Activated CD4-positive, alpha-beta memory T cell treated with anti-CD3 and anti-CD28 coated beads for 36 hours (primary cell): Measurements from ENCODE around the gene ZFTA. TPM values are rescaled to one million over a fixed set of nuclear protein-coding genes. Genes with fewer than 3 reads are reported as not detected.

Source experiments
- CTCF ChIA-PET: fragments of 350-600 bp; sonication (Branson Sonifier 250); formaldehyde crosslinking; loops from one replicate; lab custom pipeline; 2021; ENCODE audit warnings: antibody characterized with exemption, inconsistent platforms; lab: Charles Lee
- POLR2A ChIA-PET: fragments of 350-600 bp; sonication (Branson Sonifier 250); formaldehyde crosslinking; loops from one replicate; lab custom pipeline; 2021; ENCODE audit warnings: antibody characterized with exemption; lab: Charles Lee
- DNase-seq: peaks from one replicate; pipeline ENCODE4 v3.0.0-alpha.2; 2020
- H3K27ac Mint-ChIP-seq: one replicate; pipeline ENCODE4 v1.8.0; 2021; ENCODE audit warnings: mixed read lengths
- H3K27me3 Mint-ChIP-seq: one replicate; pipeline ENCODE4 v1.8.0; 2021; ENCODE audit warnings: mixed read lengths
- H3K36me3 Mint-ChIP-seq: one replicate; pipeline ENCODE4 v1.8.0; 2021; ENCODE audit warnings: mixed read lengths
- H3K4me1 Mint-ChIP-seq: one replicate; pipeline ENCODE4 v1.8.0; 2021; ENCODE audit warnings: low read depth, mixed read lengths
- H3K4me3 Mint-ChIP-seq: one replicate; pipeline ENCODE4 v1.8.0; 2021; ENCODE audit warnings: mild to moderate bottlenecking, mixed read lengths
- H3K9me3 Mint-ChIP-seq: one replicate; pipeline ENCODE4 v1.8.0; 2021; ENCODE audit warnings: mixed read lengths
- intact Hi-C: fragments of 100-400 bp; cut with micrococcal nuclease; formaldehyde crosslinking; loops from one replicate; pipeline ENCODE4 v1.15.1; 2023
- total RNA-seq, 2 experiments: library from RNA; stranded (reverse); gene quantifications; one replicate each; pipeline ENCODE4 v1.2.3, GENCODE V29; 2021

ZFTA gene
- total RNA-seq, 2 experiments from 2014 or later, result 1.3 to 1.5 TPM

DNA sequence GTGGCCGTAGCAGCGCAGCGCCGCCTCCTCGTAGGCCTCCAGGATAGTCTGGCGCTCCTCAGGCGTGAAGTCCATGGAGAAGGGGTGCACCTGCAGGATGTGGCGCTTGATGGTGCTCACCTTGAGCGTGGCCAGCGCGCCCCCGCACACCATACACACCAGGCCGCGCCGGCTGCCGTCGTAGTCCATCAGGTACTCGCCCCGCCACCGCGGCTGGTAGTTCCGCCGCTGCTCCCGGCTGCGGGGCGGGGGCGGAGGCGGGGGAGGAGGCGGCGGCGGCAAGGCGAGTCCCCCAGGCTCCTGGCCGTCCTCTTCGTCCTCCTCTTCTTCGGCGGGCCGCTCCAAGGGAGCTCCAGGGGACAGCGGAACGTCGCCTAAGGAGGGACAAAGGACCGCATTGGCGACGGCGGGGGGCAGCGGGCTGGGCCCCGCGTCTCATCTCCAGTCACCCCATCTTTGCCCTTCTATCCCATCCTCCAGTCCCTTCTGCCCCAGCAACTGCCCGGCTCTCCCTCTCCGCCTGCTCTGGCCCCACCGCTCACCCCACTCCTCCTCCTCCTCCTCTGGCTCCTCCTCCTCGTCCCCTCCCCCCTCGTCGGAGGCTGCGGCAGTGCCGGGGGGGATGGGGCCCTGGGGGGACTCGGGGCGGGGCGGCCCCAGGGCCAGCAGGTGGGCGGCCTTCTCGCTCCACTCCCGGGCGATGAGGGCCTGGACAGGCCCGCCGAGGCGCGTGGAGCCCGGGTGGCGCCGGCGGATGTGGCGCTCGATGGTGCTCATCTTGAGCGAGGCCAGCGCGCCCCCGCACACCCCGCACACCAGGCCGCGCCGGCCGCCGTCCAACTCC, 4.9 kb downstream of the ZFTA start:
- Mint-ChIP-seq H3K27ac (no peak overlapping the region), H3K9me3 (no peaks in the 10 kb centered on the region), H3K27me3 (no peaks in the 10 kb centered on the region), H3K4me3 (no peak overlapping the region), H3K36me3 (no peaks in the 10 kb centered on the region), H3K4me1 (peaks cover 3% of the 10 kb centered on the region)
- DNase-seq, result no peak
- POLR2A ChIA-PET, result no interaction called here
- intact Hi-C loops, result loop anchor here (10.0 kb wide), 1 partner anchor 121 kb away; no protein-coding TSS in a partner anchor
- CTCF ChIA-PET, result interaction anchor here (1.0 kb wide), 1 partner anchor 26 kb away, joined by 4 read pairs; no protein-coding TSS in a partner anchor

DNA sequence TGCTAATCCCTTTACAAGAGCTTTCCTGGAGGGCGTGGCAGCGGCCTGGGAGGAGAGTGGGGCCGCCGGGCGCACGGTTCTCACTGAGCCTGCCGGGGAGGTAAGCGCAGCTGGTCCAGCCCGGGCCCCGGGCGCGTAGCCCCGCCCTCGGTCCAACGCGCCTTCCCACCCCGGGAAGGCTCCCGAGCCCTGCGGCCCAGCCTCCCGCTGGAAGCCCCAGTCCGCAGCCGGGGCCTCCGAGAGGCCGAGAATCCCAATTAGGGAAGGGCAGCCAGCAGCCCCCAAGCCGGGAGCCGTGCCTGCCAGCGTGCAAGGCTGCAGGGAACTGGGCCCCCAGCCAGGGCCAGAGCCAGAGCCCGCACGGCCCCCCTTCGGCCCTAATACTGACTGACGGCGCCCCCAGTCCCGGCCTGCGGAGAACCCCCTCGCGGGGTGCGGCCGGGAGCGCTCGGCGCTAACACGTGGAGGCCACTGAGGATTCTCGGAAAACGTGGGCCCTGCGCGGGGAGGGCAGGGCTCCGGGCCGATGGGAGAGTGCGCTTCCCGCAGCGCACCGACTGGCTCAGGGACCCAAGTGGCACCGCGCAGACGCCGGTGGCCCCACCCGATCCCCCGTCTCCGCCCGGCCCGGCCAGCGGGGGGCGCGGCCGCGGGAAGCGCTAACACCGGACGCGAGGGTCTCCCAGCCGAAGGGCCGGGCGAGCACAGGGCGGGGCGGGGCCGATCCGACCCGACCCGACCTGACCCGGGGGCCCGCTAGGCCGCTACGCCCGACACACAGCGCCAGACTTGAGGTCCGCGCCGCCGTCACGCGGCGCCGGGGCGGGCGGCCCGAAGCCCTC, 5.7 kb downstream of the ZFTA start:
- no peaks in the 10 kb centered on the region for H3K9me3 Mint-ChIP-seq
- H3K27ac Mint-ChIP-seq, result no peak overlapping the region
- no peaks in the 10 kb centered on the region for H3K27me3 Mint-ChIP-seq
- peaks cover 3% of the 10 kb centered on the region for H3K4me1 Mint-ChIP-seq
- H3K4me3 Mint-ChIP-seq, result no peak overlapping the region
- H3K36me3 Mint-ChIP-seq, result no peaks in the 10 kb centered on the region
- ChIA-PET CTCF (no interaction called here), POLR2A (no interaction called here)
- DNase-seq, result no peak
- intact Hi-C loops, result loop anchor here (10.0 kb wide), 1 partner anchor 122 kb away; no protein-coding TSS in a partner anchor

DNA sequence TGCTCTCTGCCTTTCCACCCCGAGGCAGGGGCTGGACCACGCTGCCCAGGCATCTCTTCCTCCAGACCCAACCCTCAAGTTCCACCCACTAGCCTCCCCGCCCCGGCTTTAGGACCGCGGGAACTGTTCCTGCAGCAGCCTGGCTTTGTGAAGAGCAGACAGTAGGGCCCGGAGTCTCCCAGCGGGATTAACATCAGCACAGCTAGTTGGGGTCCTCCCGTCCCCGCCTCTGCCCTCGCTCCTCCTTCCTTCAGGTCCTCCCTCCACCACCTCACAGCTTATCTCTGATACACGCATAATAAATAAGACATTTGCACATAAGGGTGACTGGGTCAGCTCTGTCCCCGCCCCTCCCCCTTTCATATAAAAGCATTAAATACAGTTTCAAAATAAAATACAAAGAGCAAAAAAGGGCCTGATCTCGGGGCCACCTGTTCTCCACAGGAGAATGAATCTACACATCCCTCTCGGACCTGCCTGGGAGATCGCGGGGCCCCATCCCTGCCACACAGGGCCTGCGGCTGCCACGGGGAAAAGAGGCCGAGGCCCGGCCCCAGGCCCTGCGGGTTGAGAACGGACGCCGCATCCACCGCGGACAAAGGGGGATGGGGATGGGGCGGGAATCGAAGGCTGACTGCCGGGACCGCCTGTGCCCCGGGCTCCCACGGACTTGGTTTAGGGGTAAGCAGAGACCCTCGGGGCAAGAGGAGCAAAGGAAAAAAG, 6.5 kb downstream of the ZFTA start:
- Mint-ChIP-seq H3K27ac (no peak overlapping the region), H3K36me3 (no peaks in the 10 kb centered on the region), H3K4me1 (no peaks in the 10 kb centered on the region), H3K27me3 (no peaks in the 10 kb centered on the region), H3K9me3 (no peaks in the 10 kb centered on the region), H3K4me3 (no peak overlapping the region)
- intact Hi-C loops, result loop anchor here (10.0 kb wide), 1 partner anchor 123 kb away; no protein-coding TSS in a partner anchor
- no peak for DNase-seq
- POLR2A ChIA-PET, result no interaction called here
- CTCF ChIA-PET, result no interaction called here

DNA sequence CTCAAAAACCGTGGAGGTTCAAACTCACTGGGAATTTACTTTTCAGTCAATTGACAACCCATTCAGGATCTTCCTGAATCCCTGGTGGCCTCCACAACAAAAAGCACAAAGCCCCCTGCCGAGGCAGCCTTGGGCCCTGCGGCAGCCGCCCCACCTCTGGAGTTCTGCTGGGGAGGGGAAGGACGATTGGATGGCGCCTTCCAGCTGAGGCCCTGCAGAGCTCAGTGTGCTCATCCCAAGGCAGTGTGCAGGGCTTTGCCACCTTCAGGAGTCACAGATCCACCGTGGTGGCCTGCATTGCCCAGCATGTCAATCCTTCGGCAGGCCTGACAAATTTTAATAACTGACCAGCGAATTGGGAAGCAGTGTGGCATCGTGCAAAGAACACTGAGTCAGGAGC, 7.4 kb downstream of the ZFTA start:
- ChIA-PET POLR2A (no interaction called here), CTCF (interaction anchor here (0.9 to 1.1 kb wide), 2 partner anchors 79 to 126 kb away, joined by 3 read pairs; partner anchors contain the start of gene RTN3)
- intact Hi-C loops, result loop anchor here (10.0 kb wide), 1 partner anchor 124 kb away; no protein-coding TSS in a partner anchor
- Mint-ChIP-seq H3K4me3 (no peak overlapping the region), H3K36me3 (peaks cover 2% of the 10 kb centered on the region), H3K27ac (no peak overlapping the region), H3K27me3 (no peaks in the 10 kb centered on the region), H3K4me1 (no peaks in the 10 kb centered on the region), H3K9me3 (no peaks in the 10 kb centered on the region)
- DNase-seq, result no peak

DNA sequence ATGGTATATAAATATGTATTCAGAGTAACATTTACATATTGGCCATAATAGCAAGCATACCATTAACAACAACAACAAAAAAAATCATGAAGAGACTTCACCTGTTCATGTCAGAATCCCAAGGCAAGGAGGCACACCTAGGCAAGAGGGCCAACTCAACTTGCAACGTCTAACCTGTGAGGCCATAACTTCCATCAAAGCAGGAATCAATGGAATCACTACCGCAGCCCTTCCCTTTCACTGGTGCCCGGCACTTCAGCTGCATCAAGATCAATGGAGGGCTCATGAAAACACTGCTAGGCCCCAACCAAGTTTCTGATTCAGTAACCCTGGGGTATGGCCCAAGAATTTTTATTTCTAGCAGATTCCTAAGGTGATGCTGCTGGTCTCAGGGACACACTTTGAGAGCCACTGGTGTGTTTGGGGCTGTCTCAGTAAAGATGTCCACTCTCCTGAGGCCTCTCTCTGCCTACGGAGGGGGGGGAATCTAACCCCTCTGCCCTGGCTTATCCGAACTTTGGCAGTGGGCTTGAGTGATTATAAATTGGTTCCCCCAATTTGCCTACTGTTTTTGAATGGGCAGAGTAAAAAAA, 8.0 kb downstream of the ZFTA start:
- H3K27ac Mint-ChIP-seq, result no peak overlapping the region
- H3K4me3 Mint-ChIP-seq, result no peak overlapping the region
- H3K27me3 Mint-ChIP-seq, result no peaks in the 10 kb centered on the region
- ChIA-PET POLR2A (no interaction called here), CTCF (interaction anchor here (0.9 to 1.1 kb wide), 2 partner anchors 79 to 125 kb away, joined by 3 read pairs; partner anchors contain the start of gene RTN3)
- peaks cover 2% of the 10 kb centered on the region for H3K36me3 Mint-ChIP-seq
- no peaks in the 10 kb centered on the region for H3K4me1 Mint-ChIP-seq
- H3K9me3 Mint-ChIP-seq, result no peaks in the 10 kb centered on the region
- DNase-seq, result no peak
- intact Hi-C loops, result loop anchor here (10.0 kb wide), 1 partner anchor 124 kb away; no protein-coding TSS in a partner anchor

DNA sequence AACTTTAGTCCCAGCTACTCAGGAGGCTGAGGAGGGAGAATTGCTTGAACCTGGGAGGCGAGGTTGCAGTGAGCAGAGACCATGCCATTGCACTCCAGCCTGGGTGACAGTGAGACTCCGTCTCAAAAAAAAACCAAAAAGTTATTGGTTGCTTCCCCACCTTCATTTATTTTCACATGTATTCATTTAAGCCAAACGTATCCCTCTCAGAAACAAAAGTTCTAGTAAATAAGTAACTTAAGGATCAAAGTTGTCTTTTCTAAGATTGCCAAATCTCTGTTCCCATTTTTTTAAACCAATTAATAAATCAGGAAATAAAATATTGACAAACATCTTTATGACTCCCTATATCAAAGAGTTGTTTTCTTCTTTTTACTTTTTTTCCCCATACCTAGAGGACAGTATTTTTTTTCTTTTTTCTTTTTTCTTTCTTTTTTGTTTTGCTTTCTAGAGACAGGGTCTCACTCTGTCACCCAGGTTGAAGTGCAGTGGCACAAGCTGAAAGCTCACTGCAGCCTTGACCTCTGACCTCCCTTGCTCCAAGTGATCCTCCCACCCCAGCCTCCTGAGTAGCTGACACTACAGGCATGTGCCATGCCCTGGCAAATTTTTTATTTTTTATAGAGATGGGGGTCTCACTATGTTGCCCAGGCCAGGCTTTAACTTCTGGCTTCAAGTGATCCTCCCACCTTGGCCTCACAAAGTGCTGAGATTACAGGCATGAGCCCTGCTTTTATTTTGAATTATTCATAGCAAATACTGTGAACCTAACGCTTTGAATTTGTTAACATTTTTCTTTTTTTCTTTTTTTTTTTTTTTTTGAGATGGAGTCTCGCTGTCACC, 11.4 kb downstream of the ZFTA start:
- no peak overlapping the region for H3K27ac Mint-ChIP-seq
- no peak overlapping the region for H3K4me3 Mint-ChIP-seq
- peaks cover 4% of the 10 kb centered on the region for H3K36me3 Mint-ChIP-seq
- POLR2A ChIA-PET, result no interaction called here
- intact Hi-C loops, result no loop called here
- no peaks in the 10 kb centered on the region for H3K27me3 Mint-ChIP-seq
- H3K4me1 Mint-ChIP-seq, result peaks cover 2% of the 10 kb centered on the region
- CTCF ChIA-PET, result interaction anchor here (1.7 kb wide), 1 partner anchor 19 kb away, joined by 4 read pairs; no protein-coding TSS in a partner anchor
- DNase-seq, result no peak
- H3K9me3 Mint-ChIP-seq, result no peaks in the 10 kb centered on the region

DNA sequence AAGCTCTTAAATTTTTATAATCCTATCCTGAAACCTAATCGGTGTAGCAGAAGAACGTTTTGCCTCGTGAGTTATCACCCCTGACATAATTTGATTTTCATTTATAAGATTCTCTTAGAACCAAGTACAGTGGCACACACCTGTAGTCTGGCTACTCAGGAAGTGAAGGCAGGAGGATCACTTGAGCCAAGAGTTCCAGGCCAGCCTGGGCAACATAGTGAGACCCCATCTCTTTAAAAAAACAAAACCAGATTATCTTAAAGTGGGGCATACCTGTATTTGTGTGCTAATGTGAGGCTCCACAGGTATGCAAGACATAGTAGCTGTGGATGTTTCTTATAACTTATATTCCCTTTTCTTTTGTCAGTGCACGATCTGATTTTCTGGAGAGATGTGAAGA, 19.0 kb downstream of the ZFTA start:
- CTCF ChIA-PET, result interaction anchor here (0.9 to 2.6 kb wide), 4 partner anchors 9 to 270 kb away, joined by 3 to 15 read pairs (median 4); no protein-coding TSS in a partner anchor

DNA sequence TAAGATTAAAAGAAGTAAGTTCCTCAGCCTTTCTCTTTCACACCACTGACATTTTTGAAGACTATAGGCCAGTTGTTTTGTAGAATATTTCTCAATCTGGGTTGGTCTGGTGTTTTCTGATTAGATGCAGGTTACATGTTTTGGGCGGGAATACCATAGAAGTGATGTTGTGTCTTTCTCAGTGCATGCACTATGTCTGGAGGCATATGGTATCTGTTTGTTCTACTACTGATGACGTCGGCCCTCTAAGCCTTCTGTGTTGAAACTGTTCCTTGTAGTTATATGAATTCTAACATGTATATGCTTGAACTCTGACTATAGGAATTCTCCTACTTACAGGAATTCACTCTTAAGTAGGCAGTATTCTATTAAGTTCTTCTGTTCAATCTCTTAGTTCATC, 21.6 kb downstream of the ZFTA start:
- no peak overlapping the region for H3K4me3 Mint-ChIP-seq
- POLR2A ChIA-PET, result no interaction called here
- H3K36me3 Mint-ChIP-seq, result peaks cover 6% of the 10 kb centered on the region
- no peak for DNase-seq
- no peak overlapping the region for H3K27ac Mint-ChIP-seq
- intact Hi-C loops, result no loop called here
- H3K27me3 Mint-ChIP-seq, result no peaks in the 10 kb centered on the region
- H3K9me3 Mint-ChIP-seq, result no peaks in the 10 kb centered on the region
- no peaks in the 10 kb centered on the region for H3K4me1 Mint-ChIP-seq
- CTCF ChIA-PET, result interaction anchor here (0.7 kb wide), 1 partner anchor 9 kb away, joined by 3 read pairs; no protein-coding TSS in a partner anchor

More for the DNA sequence above, 19.0 kb downstream of the ZFTA start:
- Mint-ChIP-seq H3K9me3 (no peaks in the 10 kb centered on the region), H3K4me3 (no peak overlapping the region), H3K27me3 (no peaks in the 10 kb centered on the region), H3K27ac (no peak overlapping the region), H3K4me1 (peaks cover 2% of the 10 kb centered on the region), H3K36me3 (peaks cover 8% of the 10 kb centered on the region)
- DNase-seq, result no peak
- POLR2A ChIA-PET, result no interaction called here
- intact Hi-C loops, result no loop called here

DNA sequence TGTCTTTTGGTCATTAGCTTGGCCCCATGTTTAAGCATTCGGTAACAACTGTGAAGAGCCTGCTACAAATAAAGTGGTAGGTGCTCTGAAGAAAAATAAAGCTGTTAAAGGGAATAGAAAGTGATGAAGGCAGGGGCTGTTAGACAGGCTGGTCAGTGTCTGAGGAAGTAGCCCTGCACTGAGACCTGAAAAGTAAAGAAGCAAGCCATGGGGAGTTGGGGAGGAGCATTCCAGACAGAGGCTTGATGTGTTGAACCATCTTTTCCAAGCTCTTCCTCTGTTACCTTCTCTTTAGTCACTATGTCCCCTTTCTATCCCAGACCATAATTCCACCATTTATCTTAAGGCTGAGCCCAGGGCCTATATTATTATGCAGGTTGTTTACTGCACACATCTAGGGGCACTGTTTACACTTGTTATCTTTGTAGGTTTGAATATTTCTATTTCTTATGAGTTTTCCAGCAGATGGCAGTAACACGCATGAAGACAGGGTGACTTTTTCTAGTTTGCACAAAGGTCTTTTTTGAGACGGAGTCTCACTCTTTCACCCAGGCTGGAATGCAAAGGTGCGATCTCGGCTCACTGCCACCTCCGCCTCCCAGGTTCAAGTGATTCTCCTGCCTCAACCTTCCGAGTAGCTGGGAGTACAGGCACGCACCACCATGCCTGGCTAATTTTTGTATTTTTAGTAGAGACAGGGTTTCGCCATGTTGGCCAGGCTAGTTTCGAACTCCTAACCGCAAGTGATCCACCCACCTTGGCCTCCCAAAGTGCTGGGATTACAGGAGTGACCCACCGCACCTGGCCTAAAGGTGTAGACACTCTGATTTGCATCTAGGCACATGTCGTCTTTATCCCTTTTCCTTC, 23.0 kb downstream of the ZFTA start:
- Mint-ChIP-seq H3K27ac (no peak overlapping the region), H3K27me3 (no peaks in the 10 kb centered on the region), H3K9me3 (no peaks in the 10 kb centered on the region), H3K4me3 (no peak overlapping the region), H3K36me3 (no peaks in the 10 kb centered on the region), H3K4me1 (no peaks in the 10 kb centered on the region)
- no peak for DNase-seq
- POLR2A ChIA-PET, result no interaction called here
- CTCF ChIA-PET, result interaction anchor here (0.9 kb wide), 1 partner anchor 106 kb away, joined by 3 read pairs; no protein-coding TSS in a partner anchor
- intact Hi-C loops, result no loop called here
